IMR-90 (cell line): ENCODE data around the gene SRGAP3. TPM values are rescaled to one million over a fixed set of nuclear protein-coding genes. Genes with fewer than 3 reads are reported as not detected.

ENCODE experiments used
- ATAC-seq: fragments of 200-7000 bp; cut with Tn5 transposase; 2 replicates; pipeline ENCODE4 v1.9.1; 2020; ENCODE audit warnings: low read depth, mild to moderate bottlenecking, moderate library complexity
- BruUV-seq: library from RNA; stranded (reverse); fragments of 400-500 nt; replicated peaks from 2 replicates; lab custom pipeline; 2021; lab: Mats Ljungman, UMichigan
- CTCF ChIA-PET: fragments of 300-600 bp; formaldehyde crosslinking; extraction: SDS; loops from one replicate; lab custom pipeline; 2021; ENCODE audit warnings: antibody characterized with exemption; lab: Yijun Ruan, JAX
- POLR2A ChIA-PET: fragments of 300-600 bp; sonication (Branson Sonifier 250); formaldehyde crosslinking; loops from one replicate; lab custom pipeline; 2022; ENCODE audit warnings: antibody characterized with exemption; ENCODE audit not compliant: unreplicated experiment; lab: Charles Lee
- DNase-seq: peaks from one replicate; pipeline ENCODE4 v3.0.0; 2013
- H2AFZ ChIP-seq: replicated peaks from 2 replicates; pipeline ENCODE3; 2013; ENCODE audit warnings: low read length, mild to moderate bottlenecking; ENCODE audit not compliant: poor library complexity
- H2AK5ac ChIP-seq: 2 replicates; pipeline ENCODE4 v1.6.1; 2013; ENCODE audit warnings: low read depth, low read length, inconsistent platforms
- H2AK9ac ChIP-seq: replicated peaks from 2 replicates; pipeline ENCODE3; 2013; ENCODE audit warnings: mild to moderate bottlenecking, low read depth, low read length, moderate library complexity; ENCODE audit not compliant: poor library complexity
- H2BK120ac ChIP-seq: 2 replicates; pipeline ENCODE4 v1.6.1; 2013; ENCODE audit warnings: low read depth, low read length, inconsistent platforms
- H2BK15ac ChIP-seq: 3 replicates; pipeline ENCODE4 v1.6.1; 2013; ENCODE audit warnings: low read depth, low read length, inconsistent platforms
- H2BK20ac ChIP-seq: 2 replicates; pipeline ENCODE4 v1.6.1; 2013; ENCODE audit warnings: low read depth, mild to moderate bottlenecking, inconsistent platforms, low read length, moderate library complexity
- H2BK5ac ChIP-seq: 2 replicates; pipeline ENCODE4 v1.6.1; 2013; ENCODE audit warnings: mild to moderate bottlenecking, low read depth, low read length, inconsistent platforms; ENCODE audit not compliant: poor library complexity, severe bottlenecking
- H3K14ac ChIP-seq: replicated peaks from 2 replicates; pipeline ENCODE4 v1.6.1; 2013; ENCODE audit warnings: low read depth, low read length, inconsistent platforms
- H3K18ac ChIP-seq: 2 replicates; pipeline ENCODE4 v1.6.1; 2013; ENCODE audit warnings: low read depth, low read length, control low read depth
- H3K23ac ChIP-seq: 2 replicates; pipeline ENCODE4 v1.6.1; 2013; ENCODE audit warnings: low read depth, low read length, inconsistent platforms
- H3K27ac ChIP-seq: 2 replicates; pipeline ENCODE4 v1.5.1; 2013; ENCODE audit warnings: mild to moderate bottlenecking, control low read depth, low read length; ENCODE audit not compliant: insufficient read depth
- H3K27me3 ChIP-seq: 2 replicates; pipeline ENCODE4 v1.6.1; 2013; ENCODE audit warnings: low read length; ENCODE audit not compliant: control insufficient read depth, insufficient read depth
- H3K36me3 ChIP-seq: 2 replicates; pipeline ENCODE4 v1.6.1; 2013; ENCODE audit warnings: low read length, mixed read lengths; ENCODE audit not compliant: control insufficient read depth, insufficient read depth
- H3K4ac ChIP-seq: 2 replicates; pipeline ENCODE4 v1.6.1; 2013; ENCODE audit warnings: low read depth, low read length, inconsistent platforms
- H3K4me1 ChIP-seq: 2 replicates; pipeline ENCODE4 v1.6.1; 2013; ENCODE audit warnings: low read length, mixed read lengths; ENCODE audit not compliant: control insufficient read depth, insufficient read depth
- H3K4me2 ChIP-seq: 2 replicates; pipeline ENCODE4 v1.6.1; 2013; ENCODE audit warnings: low read depth, mild to moderate bottlenecking, control low read depth, low read length, moderate library complexity
- H3K4me3 ChIP-seq: 2 replicates; pipeline ENCODE4 v1.5.1; 2013; ENCODE audit warnings: low read depth, mild to moderate bottlenecking, control low read depth, low read length, moderate library complexity; ENCODE audit not compliant: insufficient read depth
- H3K56ac ChIP-seq: 2 replicates; pipeline ENCODE4 v1.6.1; 2013; ENCODE audit warnings: low read length, inconsistent platforms; ENCODE audit not compliant: insufficient read depth; ENCODE audit errors: extremely low read depth
- H3K79me1 ChIP-seq, 2 experiments: 2 replicates each; pipeline ENCODE4 v1.6.1; 2013; ENCODE audit warnings: low read length in 2 of 2, inconsistent platforms in 1 of 2, low read depth in 1 of 2
- H3K9ac ChIP-seq: 2 replicates; pipeline ENCODE4 v1.6.1; 2013; ENCODE audit warnings: low read depth, low read length, control low read depth
- H3K9me1 ChIP-seq: 2 replicates; pipeline ENCODE4 v1.6.1; 2013; ENCODE audit warnings: low read length, inconsistent platforms; ENCODE audit not compliant: insufficient read depth
- H3K9me3 ChIP-seq: 2 replicates; pipeline ENCODE4 v1.6.1; 2013; ENCODE audit warnings: low read length; ENCODE audit not compliant: control insufficient read depth, insufficient read depth
- H4K20me1 ChIP-seq: 2 replicates; pipeline ENCODE4 v1.6.1; 2013; ENCODE audit warnings: low read length, inconsistent platforms; ENCODE audit not compliant: insufficient read depth
- H4K5ac ChIP-seq: 2 replicates; pipeline ENCODE4 v1.6.1; 2013; ENCODE audit warnings: mild to moderate bottlenecking, low read depth, low read length, control low read depth
- H4K8ac ChIP-seq, 2 experiments: 2 replicates each; pipeline ENCODE4 v1.6.1; 2013; ENCODE audit warnings: low read depth in 2 of 2, low read length in 2 of 2, control low read depth in 1 of 2, inconsistent platforms in 1 of 2
- H4K91ac ChIP-seq: 2 replicates; pipeline ENCODE4 v1.6.1; 2013; ENCODE audit warnings: low read depth, low read length, inconsistent platforms; ENCODE audit not compliant: insufficient read depth
- CHD1 ChIP-seq: IDR thresholded peaks from 2 replicates; pipeline ENCODE4 v1.6.1; 2012; ENCODE audit warnings: low read depth, low read length, improper control_type of control experiment
- MAZ ChIP-seq: IDR thresholded peaks from 2 replicates; pipeline ENCODE4 v1.6.1; 2012; ENCODE audit warnings: low read depth, mild to moderate bottlenecking, low read length, improper control_type of control experiment, moderate library complexity, borderline replicate concordance
- MXI1 ChIP-seq: IDR thresholded peaks from 2 replicates; pipeline ENCODE4 v1.6.1; 2012; ENCODE audit warnings: low read depth, mild to moderate bottlenecking, low read length, moderate library complexity, borderline replicate concordance
- NFE2L2 ChIP-seq: fragments of 150-350 bp; IDR thresholded peaks from 2 replicates; pipeline ENCODE4 v1.6.1; 2016; ENCODE audit warnings: low read depth, mild to moderate bottlenecking, low read length
- POLR2A ChIP-seq: IDR thresholded peaks from 2 replicates; pipeline ENCODE4 v1.6.1; 2012; ENCODE audit warnings: mild to moderate bottlenecking, low read depth, low read length
- SMC3 ChIP-seq: fragments of 150-350 bp; IDR thresholded peaks from 2 replicates; pipeline ENCODE4 v1.6.1; 2016; ENCODE audit warnings: low read depth, mild to moderate bottlenecking, antibody characterized with exemption, low read length, moderate library complexity
- dilution Hi-C: fragments of 300-500 bp; cut with HindIII; formaldehyde crosslinking; loops from one replicate; pipeline ENCODE4 v1.14.3; 2018; ENCODE audit warnings: low sequenced_read_pairs; ENCODE audit not compliant: unreplicated experiment
- in situ Hi-C: fragments of 300-500 bp; cut with MboI; formaldehyde crosslinking; loops from 3 replicates; pipeline ENCODE4 v1.14.3; 2019; ENCODE audit warnings: low sequenced_read_pairs, inconsistent platforms, mixed read lengths
- intact Hi-C: fragments of 100-400 bp; cut with micrococcal nuclease; formaldehyde crosslinking; loops from 2 replicates; pipeline ENCODE4 v1.10.0; 2022
- polyA plus RNA-seq, 3 experiments: library from polyadenylated mRNA; depleted of rRNA; stranded (reverse); fragments of >200 nt; gene quantifications; 2 replicates each; pipeline ENCODE4 v1.2.3, GENCODE V29; 2012; ENCODE audit warnings: low replicate concordance in 1 of 3
- total RNA-seq: library from RNA; depleted of rRNA; stranded (reverse); fragments of >200 nt; gene quantifications from 2 replicates; pipeline ENCODE4 v1.2.3, GENCODE V29; 2012

Gene SRGAP3
- total and polyA plus RNA-seq, 2 of the 4 experiments (the other 2 are of a cell fraction): 0.68 to 1.4 TPM

GRCh38 chr3:8952130-8952529, 297.3 kb downstream of the SRGAP3 start:
- H3K4me2 ChIP-seq: no peak overlapping the region
- no peak overlapping the region for H2BK5ac ChIP-seq
- H4K91ac ChIP-seq: no peak overlapping the region
- in situ Hi-C loops (no loop called here), intact Hi-C loops (no loop called here), dilution Hi-C loops (no loop called here)
- H3K56ac ChIP-seq: no peak overlapping the region
- H3K9ac ChIP-seq: no peak overlapping the region
- H4K20me1 ChIP-seq: no peaks in the 10 kb centered on the region
- no peak overlapping the region for H2BK15ac ChIP-seq
- no peak overlapping the region for H2BK20ac ChIP-seq
- no peak overlapping the region for H2BK120ac ChIP-seq
- H2AFZ ChIP-seq: no peak overlapping the region
- no peaks in the 10 kb centered on the region; the same call in 1 of the 2 replicates for H3K36me3 ChIP-seq
- H3K4ac ChIP-seq: no peak overlapping the region
- no peaks in the 10 kb centered on the region for H3K9me3 ChIP-seq
- no peak overlapping the region for H3K4me3 ChIP-seq
- no peak for DNase-seq
- BruUV-seq: no TSS peak
- no peak overlapping the region for H3K18ac ChIP-seq
- H4K8ac ChIP-seq: no peak overlapping the region
- no peaks in the 10 kb centered on the region for H3K27me3 ChIP-seq
- no peak overlapping the region for H2AK5ac ChIP-seq
- H3K14ac ChIP-seq: no peak overlapping the region
- ChIA-PET POLR2A (no interaction called here), CTCF (no interaction called here)
- peaks cover 37 to 39% of the 10 kb centered on the region in 2 experiments; a peak in 3 of 4 replicates for H3K79me1 ChIP-seq
- no peak overlapping the region for H4K5ac ChIP-seq
- TF ChIP-seq SMC3 (no peak), MAZ (no peak), MXI1 (no peak), POLR2A (no peak), CHD1 (no peak), NFE2L2 (no peak)
- no peak overlapping the region for H3K23ac ChIP-seq
- peaks cover 10% of the 10 kb centered on the region; the same call in 1 of the 2 replicates for H3K4me1 ChIP-seq
- no peak for ATAC-seq
- H3K9me1 ChIP-seq: peaks cover 5% of the 10 kb centered on the region; the same call in 1 of the 2 replicates
- no peak overlapping the region for H2AK9ac ChIP-seq
- H3K27ac ChIP-seq: no peak overlapping the region
